ENCODE results near the gene C2CD5.
"Not testable (repeated sequence)": the region's sequence is repeated elsewhere in the genome, so short reads cannot be mapped to it uniquely, and the experiment has no call there.

The C2CD5 gene

DNA sequence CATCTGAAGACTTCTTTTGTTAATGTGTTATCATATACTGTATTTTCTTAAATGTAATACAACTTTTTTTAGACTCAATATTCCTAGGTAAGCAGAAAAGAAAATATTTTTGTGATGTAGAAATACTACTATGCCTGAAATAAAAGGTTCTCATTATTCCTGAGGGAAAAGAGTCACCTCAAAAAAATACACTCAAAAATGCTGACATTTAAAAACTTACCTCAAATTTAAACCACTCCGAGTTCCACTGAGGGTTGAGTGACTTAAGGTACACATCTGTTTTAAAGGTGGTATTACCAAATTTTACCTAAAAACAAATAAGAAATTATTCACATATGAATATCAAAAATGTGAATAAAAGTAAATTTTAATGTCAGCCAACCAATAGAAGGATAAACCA, 9.3 kb downstream of the C2CD5 start:
- DNase-seq, result no peak

GRCh38 chr12:22533155-22533554, 11.2 kb downstream of the C2CD5 start:
- DNase-seq, result no peak

- no peak for DNase-seq
Measured at GRCh38 chr12:22532317-22532716, 12.0 kb downstream of the C2CD5 start.

DNA sequence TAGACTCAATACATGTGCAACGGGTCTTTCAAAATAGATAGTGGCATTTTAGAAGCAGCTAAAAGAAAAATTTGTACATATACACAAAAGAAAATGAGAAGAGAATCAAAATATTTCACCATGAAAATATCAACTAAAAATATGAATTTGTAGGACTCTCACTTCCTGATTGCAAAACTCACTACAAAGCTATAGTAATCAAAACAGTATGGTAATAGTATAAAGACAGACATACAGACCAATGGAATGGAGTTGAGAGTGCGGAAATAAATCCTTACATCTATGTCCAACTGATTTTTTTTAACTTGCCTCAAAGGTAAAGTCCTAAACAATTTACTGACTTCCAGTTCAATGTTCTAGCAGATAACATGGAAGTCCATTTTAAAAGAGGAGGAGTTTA, 13.1 kb downstream of the C2CD5 start:
- DNase-seq, result no peak

- no peak for DNase-seq
Measured at GRCh38 chr12:22529281-22530060, 14.9 kb downstream of the C2CD5 start.

GRCh38 chr12:22527999-22528398, 16.3 kb downstream of the C2CD5 start:
- no peak for DNase-seq

GRCh38 chr12:22526836-22527235, 17.5 kb downstream of the C2CD5 start:
- no peak for DNase-seq

DNA sequence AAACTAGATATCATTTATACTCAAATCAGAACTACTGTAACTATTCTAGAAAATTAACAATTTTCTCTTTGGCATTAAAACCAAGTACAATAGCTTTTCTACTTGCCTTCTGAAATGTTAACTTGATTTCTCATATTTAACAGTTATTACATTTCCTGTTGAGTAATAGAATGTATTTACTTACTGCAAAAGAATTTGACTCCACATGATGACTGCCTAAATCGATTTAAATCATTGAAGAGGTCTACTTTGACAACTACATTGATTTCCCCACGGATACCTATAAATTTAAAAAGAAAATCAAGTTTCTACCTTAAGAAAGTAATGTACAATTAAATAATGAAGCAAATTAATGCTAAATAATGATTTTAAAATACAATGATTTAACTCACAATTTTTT, 18.9 kb downstream of the C2CD5 start:
- no peak for DNase-seq

DNA sequence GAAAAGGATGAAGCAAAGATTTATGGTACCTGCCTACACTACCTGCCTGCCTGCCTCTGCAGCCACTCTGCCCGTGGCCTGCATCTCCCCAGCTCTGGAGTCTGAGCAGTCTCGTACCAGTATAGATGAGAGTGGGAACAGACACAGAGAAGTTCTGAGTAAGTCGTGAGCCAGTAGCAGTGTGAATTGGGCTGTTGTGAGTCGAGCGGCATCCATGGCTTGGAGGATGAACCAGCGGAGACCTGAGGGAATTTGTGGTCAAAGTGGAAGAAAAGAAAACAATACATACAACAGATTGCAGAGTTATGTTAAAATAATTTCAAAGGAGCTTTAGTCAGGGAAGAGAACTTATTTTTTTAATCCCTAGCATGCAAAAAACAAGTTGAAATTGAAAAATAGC, 25.3 kb downstream of the C2CD5 start:
- no peak for DNase-seq

GRCh38 chr12:22518060-22518719, 26.2 kb downstream of the C2CD5 start:
- DNase-seq, result peak; percentile 62 to 83

DNA sequence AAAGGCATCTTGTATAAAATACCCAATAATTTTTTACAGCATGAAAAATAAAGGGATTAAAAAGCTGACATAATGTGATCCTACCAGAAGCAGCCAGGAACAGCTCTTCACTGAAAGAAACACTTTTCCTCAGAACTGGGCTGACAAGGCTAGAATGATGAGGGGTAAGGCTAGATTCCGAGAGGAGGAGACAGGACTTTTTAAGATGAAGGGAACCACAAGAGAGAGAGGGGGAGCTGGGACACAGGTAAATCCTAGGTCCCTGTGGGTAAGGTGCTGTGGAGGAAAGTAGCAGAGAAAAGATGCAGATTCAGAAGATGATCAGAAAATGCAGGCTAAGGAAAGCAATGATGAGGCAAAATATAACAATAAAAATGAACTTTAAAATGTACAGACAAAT, 29.5 kb downstream of the C2CD5 start:
- no peak for DNase-seq

DNA sequence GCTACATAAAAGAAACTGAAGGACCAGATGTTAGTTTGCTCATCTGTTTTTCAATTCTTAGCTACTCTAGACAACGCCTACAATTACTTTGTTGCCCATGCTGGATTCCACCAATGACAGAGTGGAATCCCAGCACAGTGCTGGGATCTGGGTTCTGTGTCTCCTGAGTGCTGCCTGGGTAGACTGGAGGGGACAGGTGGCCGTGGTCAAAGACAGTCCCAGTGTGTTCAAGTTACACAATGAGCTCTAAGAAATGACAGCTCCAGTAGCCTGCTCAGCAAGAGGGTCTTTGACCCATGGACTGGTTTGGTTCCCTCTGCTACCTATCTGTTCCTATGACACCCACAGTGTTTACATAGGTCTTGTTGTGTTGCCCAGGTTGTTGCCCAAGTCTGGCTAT, 38.5 kb downstream of the C2CD5 start:
- DNase-seq, result no peak

DNA sequence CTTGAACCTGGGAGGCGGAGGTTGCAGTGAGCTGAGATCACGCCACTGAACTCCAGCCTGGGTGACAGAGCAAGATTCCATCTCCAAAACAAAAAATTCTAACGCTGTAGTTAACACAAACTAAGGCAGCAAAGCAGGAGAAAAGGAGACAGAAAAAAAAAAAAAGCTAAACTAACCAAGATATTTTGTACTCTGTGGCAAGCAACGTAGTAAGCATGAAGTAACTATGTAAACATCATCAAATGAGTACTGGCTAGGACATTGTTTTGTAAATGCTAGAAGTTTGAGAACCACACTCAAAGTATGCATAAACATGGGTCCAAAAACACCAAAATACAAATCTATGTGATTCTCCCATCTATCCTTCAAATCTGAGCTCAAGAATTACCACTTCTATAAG, 44.2 kb downstream of the C2CD5 start:
- DNase-seq, result no peak

- DNase-seq, result no peak
Measured at GRCh38 chr12:22499445-22499844, 44.9 kb downstream of the C2CD5 start.

- DNase-seq, result no peak
Measured at GRCh38 chr12:22494319-22494718, 50.0 kb downstream of the C2CD5 start.

- DNase-seq, result no peak
Measured at GRCh38 chr12:22491034-22491433, 53.3 kb downstream of the C2CD5 start.

DNA sequence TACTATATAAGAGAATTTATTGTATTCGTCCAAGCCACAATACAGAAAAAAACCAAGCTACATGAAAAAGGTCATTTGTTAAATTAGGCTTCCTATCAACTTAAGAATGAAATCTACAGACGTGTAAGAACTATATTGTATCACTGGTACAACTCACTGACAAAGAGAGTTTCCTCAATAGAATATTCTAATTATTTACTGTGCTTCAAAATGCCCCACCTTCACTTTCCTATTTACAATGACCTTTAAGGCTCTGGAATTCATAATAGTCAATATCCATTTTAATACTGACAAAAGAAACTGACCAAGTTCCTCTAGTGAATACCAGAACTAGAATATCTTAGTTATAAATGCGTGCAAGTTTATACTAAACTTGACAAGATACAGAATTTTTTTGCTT, 55.9 kb downstream of the C2CD5 start:
- no peak for DNase-seq

- DNase-seq, result not testable (repeated sequence)
Measured at GRCh38 chr12:22487683-22488082, 56.7 kb downstream of the C2CD5 start.

DNA sequence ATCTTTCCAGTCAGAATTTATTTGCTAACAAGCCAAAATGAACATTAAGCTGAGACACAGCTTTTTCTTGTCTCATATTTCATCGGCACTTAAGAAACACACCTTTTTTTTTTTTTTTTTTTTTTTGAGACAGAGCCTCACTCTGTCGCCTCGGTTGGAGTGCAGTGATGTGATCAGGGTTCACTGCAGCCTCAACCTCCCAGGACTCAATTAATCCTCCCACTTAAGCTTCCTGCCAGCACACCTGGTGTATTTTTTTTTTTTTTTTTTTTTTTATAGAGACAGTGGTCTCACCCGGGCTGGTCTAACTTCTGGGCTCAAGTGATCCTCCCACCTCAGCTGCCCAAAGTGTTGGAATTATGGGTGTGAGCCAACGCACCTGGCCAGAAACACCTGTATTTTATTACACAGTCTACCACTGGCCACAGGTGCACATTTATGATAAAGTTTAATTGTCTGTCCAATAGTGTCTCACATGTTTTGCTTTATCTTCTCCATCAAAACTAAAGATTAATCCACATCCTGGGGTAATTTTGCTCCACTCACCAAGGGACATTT, 62.7 kb downstream of the C2CD5 start:
- no peak for DNase-seq

DNA sequence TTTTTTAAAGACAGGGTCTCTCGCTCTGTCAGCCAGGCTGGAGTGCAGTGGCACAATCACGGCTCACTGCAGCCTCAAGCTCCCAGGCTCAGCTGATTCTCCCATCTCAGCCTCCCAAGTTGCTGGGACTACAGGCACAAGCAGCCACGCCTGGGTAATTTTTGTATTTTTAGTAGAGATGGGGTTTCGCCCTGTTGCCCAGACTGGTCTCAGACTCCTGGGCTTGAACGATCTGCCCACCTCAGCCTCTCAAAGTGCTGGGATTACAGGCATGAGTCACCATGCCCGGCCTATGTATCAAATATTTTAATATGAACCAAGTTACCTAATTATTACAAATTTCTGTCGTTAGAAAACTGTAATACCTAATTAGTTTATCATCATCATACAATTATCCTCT, 63.5 kb downstream of the C2CD5 start:
- DNase-seq, result not testable (repeated sequence)

DNA sequence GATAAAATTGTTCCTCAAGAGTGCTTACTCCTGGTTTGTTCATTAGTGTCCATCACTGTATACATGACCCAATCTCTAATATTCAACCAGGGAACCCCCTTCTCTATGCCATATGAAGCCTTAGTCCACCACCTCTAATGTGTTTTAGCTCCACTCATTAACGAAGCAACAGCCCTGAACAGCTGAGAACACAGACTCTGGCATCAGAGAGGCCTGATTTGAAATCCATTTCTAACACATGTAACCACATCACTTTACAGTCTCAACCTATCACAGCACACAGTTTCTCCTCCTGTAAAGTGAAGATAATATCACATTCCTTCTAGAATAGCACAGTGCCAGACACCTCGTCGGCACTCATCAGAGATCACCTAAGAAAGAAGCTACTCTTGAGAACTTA, 64.3 kb downstream of the C2CD5 start:
- no peak for DNase-seq

- no peak for DNase-seq
Measured at GRCh38 chr12:22477894-22478287, 66.5 kb downstream of the C2CD5 start.

GRCh38 chr12:22477166-22477893, 67.0 kb downstream of the C2CD5 start:
- no peak for DNase-seq

DNA sequence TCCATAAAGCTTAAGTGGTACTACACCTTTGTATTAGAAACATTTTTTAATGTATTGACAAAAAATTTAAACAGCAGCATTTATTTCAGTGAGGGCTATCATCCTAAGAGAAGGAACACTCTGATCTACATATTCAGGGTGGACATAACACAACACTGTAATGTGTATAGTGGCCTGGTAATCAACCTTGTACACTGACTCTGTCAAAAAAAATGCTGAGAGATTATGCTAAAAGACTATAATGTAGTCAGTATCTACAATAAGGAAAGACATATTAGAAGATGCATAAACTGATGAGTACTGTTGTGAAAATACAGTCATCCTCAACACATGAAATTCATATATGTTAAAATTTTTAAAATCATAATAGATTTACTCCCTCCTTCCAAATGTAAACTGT, 68.2 kb downstream of the C2CD5 start:
- no peak for DNase-seq
